Lower leg skin (tissue), 3 donors: Measurements from ENCODE around the gene PNKD.

Source experiments
- CTCF ChIP-seq, 3 donors: fragments of 450-650 bp; IDR thresholded peaks; one replicate each; pipeline ENCODE4 v1.5.1; 2016; ENCODE audit warnings: antibody characterized with exemption in 3 of 3, mild to moderate bottlenecking in 3 of 3, moderate library complexity in 2 of 3
- POLR2A ChIP-seq, 2 donors: fragments of 450-650 bp; IDR thresholded peaks; one replicate each; pipeline ENCODE4 v1.6.1; 2016 to 2017; ENCODE audit warnings: antibody characterized with exemption in 2 of 2, mild to moderate bottlenecking in 1 of 2, moderate library complexity in 1 of 2

GRCh38 chr2:218276986-218277755 is 6.9 kb downstream of the PNKD start:
- no peak for TF ChIP-seq CTCF (IDR thresholded peaks at IDR 0.05)
- TF ChIP-seq POLR2A (IDR thresholded peaks at IDR 0.05) = no peak
